Measurements from ENCODE around the gene CYB561D1. TPM values are rescaled to one million over a fixed set of nuclear protein-coding genes. Genes with fewer than 3 reads are reported as not detected.

The CYB561D1 gene
- total and polyA plus RNA-seq, 2 of the 13 experiments (the other 11 are each of a cell fraction or from before 2014, with no cell fraction given): 3.9 to 4.1 TPM

- TF ChIP-seq ZNF770 (CRISPR knock-in tag; IDR thresholded peaks at IDR 0.05) (peak; percentile 58; the same call in 1 of the 2 replicates), TP53 (CRISPR knock-in tag; conservative IDR thresholded peaks at IDR 0.05) (0 out of 2 replicates have a peak, but pooled peaks have one; percentile 53), NRL (CRISPR knock-in tag; IDR thresholded peaks at IDR 0.05; ENCODE audit: borderline replicate concordance) (peak; percentile 58; the same call in 1 of the 2 replicates), SIX4 (CRISPR knock-in tag; IDR thresholded peaks at IDR 0.05) (no peak), AKAP8 (CRISPR knock-in tag; IDR thresholded peaks at IDR 0.05) (no peak), ZNF616 (CRISPR knock-in tag; IDR thresholded peaks at IDR 0.05; ENCODE audit: low read depth) (no peak), ZFP90 (CRISPR knock-in tag; IDR thresholded peaks at IDR 0.05; ENCODE audit: borderline replicate concordance) (peak; percentile 26; the same call in 1 of the 2 replicates), U2AF1 (optimal IDR thresholded peaks at IDR 0.05; ENCODE audit: low read depth, low read length) (peak; percentile 82), AGO2 (optimal IDR thresholded peaks at IDR 0.05; ENCODE audit: low read depth, low read length) (peak; percentile 84), ZNF557 (CRISPR knock-in tag; IDR thresholded peaks at IDR 0.05) (peak; percentile 67; the same call in 1 of the 2 replicates), HNRNPL (IDR thresholded peaks at IDR 0.05; ENCODE audit: low read depth, low read length) (no peak), ZNF18 (CRISPR knock-in tag; IDR thresholded peaks at IDR 0.05; ENCODE audit: insufficient replicate concordance) (no peak), KMT2A (CRISPR knock-in tag; IDR thresholded peaks at IDR 0.05) (peak; percentile 64; the same call in 1 of the 2 replicates), ZNF749 (CRISPR knock-in tag; IDR thresholded peaks at IDR 0.05; ENCODE audit: borderline replicate concordance) (no peak), ZNF670 (CRISPR knock-in tag; IDR thresholded peaks at IDR 0.05; ENCODE audit: borderline replicate concordance) (no peak), ZNF615 (CRISPR knock-in tag; IDR thresholded peaks at IDR 0.05; ENCODE audit: borderline replicate concordance) (no peak), ARID3A (IDR thresholded peaks at IDR 0.05; ENCODE audit: low read depth, low read length) (no peak), MAX (IDR thresholded peaks at IDR 0.05) (peak; percentile 59), HOMEZ (CRISPR knock-in tag; IDR thresholded peaks at IDR 0.05; ENCODE audit: low read depth) (0 out of 2 replicates have a peak, but pooled peaks have one; percentile 34), ETV5 (CRISPR knock-in tag; IDR thresholded peaks at IDR 0.05; ENCODE audit: borderline replicate concordance) (peak; percentile 57; the same call in 1 of the 2 replicates), CHD2 (IDR thresholded peaks at IDR 0.05; ENCODE audit: low read depth, low read length) (peak; percentile 96), ZNF446 (CRISPR knock-in tag; IDR thresholded peaks at IDR 0.05) (peak; percentile 90), ZNF121 (CRISPR knock-in tag; IDR thresholded peaks at IDR 0.05) (peak; percentile 78)
Measured at GRCh38 chr1:109493805-109494539, at the start of gene CYB561D1 (continued).
